ENCODE results near the gene SOHLH1.

DNA sequence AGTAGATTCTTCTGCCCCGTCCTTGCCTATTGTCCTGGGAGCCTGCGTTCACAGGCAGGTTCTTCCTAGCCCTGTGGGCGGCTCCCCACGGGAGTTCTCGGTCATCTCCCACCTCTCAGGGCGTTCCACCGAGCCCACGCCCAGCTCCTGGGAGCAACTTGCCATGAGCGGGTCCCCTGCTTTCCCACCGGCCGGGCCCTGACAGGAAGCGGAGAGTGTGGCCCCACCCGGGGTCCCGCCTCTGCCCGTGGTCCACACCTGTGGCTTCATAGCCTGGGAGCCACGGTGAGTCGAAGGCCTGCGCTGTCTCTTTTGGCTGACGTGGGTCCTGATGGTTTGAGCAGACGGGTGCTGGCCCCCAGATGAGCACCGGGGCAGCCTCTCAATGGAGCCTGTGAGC, 45.9 kb upstream of the SOHLH1 start:
- TF ChIP-seq CTCF (IDR thresholded peaks at IDR 0.05) (no peak), POLR2AphosphoS5 (IDR thresholded peaks at IDR 0.05) (no peak), POLR2A (IDR thresholded peaks at IDR 0.05) (no peak)
